CD1c-positive myeloid dendritic cell (primary cell): ENCODE results near the gene TMCC3.
"Not testable (repeated sequence)": the region's sequence is repeated elsewhere in the genome, so short reads cannot be mapped to it uniquely, and the experiment has no call there.

ENCODE experiments used
- DNase-seq: peaks from one replicate; pipeline ENCODE4 v3.0.0-alpha.2; 2016; ENCODE audit errors: extremely low spot score

TMCC3 gene

DNA sequence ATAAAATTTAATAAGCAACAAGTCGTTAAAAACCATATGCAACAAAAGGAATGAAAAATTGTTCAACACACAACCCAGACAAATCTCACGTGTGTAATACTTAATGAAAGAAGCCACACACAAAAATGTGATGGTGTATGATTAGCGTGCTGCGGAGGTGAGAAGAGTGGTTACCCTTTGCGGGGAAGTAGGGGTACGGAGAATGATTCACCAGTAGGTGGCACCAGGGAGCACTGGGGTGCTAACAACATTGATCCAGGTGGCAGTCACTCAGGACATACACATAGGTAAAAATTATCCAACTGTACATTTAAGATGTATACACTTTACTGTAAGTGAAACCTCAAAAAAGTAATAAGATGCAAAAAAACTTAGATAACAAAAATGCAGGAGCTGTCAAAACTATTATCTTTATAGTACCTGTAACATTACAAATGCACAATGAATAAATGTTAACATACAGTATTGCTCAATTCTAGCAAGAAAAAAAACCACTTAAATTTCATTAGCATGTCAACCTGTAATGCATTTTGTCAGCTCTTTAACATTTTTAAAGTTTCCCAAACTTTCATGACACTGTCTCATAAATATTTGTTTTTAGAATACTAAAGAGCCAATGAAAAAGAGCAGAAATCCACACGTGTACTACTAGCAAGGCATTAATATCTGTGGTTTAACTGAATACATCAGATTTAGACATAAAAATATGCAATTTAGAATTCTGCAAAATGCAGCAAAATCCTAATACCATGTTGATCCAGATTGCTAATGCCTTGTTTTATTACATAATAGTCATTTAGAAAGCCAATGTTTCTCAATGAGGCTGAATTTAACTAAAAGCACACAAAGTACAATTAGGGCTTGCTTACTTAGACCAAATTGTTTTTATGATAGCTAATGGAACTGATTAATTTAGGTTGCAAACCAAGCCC is 46.7 kb downstream of the TMCC3 start:
- peak; percentile 51 for DNase-seq

DNA sequence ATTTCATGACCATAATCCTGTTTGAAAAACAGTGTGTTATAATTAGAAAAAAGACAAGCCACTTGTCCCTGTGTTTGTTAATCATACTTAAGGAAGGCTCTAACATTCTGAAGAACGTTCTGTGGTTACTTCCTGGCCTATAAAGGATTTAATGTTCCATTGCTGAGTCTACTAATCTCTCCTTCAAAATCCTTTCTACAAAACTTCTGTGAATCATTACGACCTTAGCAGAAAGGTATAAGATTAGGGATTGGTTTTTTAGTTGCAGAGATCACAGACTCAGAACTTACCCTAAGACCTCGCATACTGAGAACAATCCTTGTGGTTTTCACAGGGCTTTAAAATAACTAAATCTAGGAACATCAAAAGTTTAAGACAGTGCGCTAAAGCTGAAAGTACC is 48.3 kb downstream of the TMCC3 start:
- no peak for DNase-seq

DNA sequence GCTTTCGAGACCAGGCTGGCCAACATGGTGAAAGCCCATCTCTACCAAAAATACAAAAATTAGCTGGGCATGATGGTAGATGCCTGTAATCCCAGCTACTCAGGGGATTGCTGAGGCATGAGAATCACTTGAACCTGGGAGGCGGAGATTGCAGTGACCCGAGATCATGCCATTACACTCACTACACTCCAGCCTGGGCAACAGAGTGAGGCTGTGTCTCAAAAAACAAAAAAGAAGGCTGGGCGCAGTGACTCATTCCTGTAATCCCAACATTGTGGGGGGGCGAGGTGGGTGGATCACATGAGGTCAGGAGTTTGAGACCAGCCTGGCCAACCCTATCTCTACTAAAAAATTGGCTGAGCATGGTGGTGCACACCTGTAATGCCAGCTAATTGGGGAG is 49.0 kb downstream of the TMCC3 start:
- not testable (repeated sequence) for DNase-seq

DNA sequence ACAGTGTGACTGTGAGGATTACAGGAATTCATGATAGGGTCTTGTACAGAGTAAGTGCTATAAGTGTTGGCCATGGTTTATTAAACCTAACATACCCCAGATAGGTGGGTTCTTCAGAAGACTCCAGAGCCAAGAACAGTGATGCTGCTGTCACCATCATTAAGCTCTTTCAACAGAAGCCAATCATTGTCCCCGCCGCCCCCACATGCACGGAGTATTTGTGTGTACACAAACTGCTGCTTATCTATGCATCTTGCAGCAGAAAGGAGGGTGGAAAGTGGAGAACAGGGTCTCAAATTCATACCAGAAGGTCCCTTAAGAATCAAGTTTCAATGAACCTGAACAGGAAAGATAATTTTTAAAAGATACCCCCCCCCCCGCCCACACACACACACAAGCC is 51.2 kb downstream of the TMCC3 start:
- no peak for DNase-seq

DNA sequence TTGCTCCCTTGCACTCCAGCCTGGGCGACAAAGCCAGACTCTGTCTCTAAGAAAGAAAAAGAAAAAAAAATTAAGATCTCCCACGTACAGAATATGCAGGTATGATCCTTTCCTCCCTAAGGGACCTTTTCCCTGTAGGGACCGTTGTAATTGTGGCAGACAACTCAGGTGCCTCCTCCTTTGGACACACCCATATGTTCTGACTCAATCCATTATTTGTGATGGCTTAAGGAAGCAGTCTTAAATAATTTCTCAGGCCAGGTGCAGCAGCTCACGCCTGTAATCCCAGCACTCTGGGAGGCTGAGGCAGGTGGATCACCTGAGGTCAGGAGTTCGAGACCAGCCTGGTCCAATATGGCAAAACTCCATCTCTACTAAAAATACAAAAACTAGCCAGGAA is 53.1 kb downstream of the TMCC3 start:
- DNase-seq = no peak

DNA sequence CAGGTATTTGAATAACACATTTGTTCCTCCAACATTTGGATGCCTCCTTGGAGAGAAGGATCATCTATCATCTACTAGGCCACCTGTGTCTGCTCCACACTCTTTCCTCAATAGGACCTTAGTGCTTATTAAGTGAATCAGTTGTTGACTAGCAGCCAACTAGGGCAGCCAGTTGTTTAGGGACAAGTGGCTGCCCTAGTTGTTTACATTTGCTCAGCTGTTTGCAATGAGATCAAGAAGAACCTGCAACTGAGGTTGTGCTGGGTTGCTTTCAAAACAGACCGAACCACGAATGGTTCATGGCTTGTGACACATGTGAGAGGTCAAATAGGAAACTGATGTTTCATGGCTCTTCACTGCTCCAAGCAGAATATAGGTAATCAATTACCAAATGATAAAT is 53.8 kb downstream of the TMCC3 start:
- DNase-seq = no peak

DNA sequence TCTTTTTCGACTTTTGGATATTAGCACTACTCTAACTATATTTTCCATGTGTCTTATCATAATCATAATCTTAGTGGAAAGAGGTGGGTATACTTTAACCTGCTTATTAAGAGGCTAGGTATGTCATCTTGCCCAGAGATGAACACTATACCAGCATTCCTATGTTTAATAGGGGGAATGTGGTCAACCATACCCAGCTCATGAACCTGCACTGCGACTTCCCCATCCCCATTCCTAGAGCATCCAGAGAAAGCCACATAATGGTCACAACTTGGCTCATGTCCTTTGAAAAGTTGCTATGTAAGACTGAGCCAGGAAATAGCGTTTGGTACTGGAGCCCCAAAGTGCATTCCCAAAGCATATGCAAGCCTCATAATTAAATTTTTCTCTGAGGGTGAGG is 55.2 kb downstream of the TMCC3 start:
- no peak for DNase-seq

DNA sequence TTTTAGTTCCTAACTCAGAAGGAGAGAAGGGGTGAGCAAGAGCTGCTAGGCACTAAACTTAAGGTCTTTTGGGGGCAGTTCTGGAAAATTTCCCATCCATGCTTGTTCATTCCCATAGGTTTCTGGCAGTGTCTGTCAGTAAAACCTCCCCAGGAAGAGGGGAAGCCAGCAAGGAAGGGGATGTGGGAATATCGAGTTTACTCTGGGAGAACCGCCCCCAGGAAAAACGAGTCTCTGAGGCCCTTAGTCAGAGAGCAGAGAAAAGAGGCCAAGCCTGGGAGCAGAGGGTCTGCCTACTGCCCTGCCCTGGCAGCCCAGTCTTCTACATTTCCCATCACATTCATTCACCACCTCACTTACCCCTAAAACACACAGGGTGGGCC is 55.9 kb downstream of the TMCC3 start:
- no peak for DNase-seq

DNA sequence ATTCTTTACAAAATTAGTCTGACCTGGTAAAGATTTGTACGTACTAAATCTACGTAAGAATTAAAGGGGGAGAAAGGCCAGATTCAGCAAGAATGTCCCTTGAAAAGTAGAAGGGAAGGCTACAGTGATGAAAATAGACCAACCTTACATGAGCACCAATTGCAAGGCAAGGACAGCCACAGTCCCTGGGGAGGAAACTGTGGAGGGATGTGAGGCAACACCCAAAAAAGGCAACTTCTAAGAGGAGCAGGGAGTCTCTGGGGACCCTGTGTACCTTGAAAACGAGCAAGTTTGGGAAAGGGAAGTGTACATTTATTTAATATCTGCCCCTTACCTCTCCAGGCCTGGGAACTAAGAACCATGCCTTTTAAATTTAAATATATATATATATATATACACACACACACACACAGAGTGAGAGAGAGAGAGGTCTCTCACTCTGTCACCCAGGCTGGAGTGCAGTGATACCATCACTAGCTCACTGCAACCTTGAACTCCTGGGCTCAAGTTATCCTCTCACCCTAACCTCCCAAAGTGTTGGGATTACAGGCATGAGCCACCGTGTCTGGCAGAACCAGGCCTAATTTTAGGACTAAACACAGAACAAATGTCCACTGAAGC is 56.4 kb downstream of the TMCC3 start:
- DNase-seq = no peak

DNA sequence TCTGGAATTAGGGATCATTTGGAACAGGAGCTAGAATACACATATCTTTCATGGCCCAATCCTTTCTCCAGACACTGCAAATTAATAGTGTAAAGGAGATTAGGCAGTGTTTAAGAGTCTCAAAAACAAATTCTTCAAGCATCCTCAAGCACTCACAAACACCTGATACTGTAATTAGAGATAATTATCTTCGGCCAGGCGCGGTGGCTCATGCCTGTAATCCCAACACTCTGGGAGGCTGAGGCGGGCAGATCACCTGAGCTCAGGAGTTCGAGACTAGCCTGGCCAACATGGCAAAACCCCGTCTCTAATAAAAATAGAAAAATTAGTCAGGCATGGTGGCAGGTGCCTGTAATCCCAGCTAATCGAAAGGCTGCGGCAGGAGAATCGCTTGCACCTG is 57.6 kb downstream of the TMCC3 start:
- not testable (repeated sequence) for DNase-seq

DNA sequence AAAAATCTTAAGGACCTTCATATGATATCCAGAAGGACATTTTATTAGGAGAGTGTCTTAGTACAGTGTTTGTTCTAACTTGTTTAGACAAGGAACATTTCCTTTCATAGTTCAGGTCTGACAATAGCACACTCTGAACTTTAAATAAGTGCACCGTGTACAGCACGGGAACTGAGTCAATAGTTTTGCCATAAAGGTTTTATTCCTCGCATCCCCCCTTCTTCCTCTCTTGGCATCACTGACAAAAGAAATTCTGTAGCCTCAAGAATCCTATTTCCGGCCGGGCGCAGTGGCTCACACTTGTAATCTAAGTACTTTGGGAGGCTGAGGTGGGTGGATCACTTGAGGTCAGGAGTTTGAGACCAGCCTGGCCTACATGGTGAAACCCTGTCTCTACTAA is 58.3 kb downstream of the TMCC3 start:
- no peak for DNase-seq

DNA sequence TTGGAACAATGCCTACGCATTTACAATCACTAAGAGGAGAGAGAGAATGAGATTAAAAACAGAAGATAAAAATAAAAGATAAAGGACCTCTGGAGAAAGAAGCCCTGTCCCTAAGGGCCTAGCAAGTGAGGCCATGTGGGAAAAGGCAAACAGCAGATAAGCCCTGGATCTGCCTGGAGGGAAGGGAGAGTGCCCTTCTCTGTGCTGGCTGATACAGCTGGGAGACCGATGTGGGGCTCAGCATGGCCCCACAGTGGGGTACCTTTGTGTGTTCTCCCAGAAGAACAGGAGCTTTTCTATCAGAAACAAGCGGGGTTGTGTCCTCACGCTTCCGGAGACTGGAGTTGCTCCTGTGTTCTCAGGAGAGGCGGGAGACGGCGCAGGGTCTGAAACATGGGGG is 59.9 kb downstream of the TMCC3 start:
- no peak for DNase-seq

DNA sequence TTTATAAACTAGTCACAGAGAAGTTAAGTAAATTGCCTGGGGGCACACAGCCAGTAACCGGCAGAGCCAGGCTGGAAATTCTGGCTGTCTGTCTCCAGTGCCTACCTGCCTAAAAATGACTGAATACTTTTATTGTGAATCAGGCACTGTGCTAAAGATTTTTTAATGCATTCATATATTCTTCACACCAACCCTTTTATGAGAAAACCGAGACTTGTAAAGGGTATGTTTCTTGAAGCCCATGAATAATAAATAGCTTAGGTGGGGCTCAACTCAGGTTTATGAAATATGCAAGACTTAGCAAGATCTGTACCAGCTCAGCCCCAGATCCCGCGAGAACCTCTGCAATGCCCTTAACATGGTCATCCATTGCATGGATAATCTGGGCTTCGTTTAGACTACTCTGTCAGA is 60.8 kb downstream of the TMCC3 start:
- no peak for DNase-seq

DNA sequence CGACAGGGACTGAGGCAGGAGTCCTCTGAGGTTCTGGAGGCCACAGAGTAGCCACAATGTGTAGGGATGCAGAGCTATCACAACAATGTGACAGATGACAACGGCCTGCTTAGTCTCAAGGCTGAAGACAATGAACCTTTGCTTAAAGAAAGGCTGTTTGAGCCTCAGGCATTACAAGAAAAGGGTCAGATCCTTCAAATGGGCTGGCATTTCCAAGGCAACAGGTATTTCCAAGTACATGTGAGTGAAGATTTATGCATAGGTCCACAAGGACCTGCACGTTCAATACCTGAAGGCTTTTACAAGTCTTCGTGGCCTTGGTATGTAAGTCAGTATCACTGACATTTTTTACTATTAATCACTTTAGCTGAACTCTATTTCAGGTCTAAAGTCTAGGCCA is 62.0 kb downstream of the TMCC3 start:
- no peak for DNase-seq

DNA sequence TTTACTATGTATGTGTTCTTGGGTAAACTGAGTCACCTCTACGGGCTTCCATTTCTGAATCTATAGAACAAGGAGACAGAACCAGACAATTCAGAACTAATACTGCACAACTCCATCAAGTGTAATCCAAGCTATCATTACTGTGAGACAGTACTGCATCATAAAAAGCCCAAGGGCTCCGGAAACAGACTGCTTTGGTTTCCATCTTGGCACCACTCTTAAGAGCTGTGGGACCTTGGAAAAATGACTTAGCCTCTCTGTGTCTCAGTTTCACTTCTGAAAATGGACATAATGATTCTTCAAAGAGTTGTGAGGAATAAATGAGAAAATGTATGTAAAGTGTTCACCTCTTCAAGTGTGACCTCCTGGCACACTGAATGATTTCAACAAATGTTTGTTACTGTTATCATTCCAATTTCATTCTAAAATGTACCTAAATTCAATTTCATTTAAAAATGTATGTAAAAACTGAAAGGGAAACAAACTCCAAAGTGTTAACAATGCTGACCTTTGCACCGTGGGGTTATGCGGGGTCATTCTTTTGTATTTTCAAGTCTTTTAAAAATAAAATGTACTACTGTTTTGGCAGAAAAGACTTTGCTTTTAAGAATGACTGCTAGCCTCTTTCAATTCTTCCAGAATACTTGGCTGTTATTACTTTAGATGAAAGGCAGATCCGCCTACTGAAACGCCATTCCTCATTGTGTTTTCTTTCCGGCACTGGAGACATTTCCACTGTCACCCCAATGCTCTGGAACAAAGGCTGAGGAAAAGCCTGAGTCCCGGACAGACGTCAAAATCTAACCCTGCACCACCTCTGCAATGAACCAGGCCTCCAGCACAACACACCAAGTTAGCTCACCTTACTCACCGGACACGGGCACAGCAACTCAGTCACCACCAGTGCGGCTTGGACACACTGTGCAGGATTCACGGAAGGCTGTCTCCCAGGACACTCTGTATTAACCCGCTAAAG is 62.8 kb downstream of the TMCC3 start:
- no peak for DNase-seq

DNA sequence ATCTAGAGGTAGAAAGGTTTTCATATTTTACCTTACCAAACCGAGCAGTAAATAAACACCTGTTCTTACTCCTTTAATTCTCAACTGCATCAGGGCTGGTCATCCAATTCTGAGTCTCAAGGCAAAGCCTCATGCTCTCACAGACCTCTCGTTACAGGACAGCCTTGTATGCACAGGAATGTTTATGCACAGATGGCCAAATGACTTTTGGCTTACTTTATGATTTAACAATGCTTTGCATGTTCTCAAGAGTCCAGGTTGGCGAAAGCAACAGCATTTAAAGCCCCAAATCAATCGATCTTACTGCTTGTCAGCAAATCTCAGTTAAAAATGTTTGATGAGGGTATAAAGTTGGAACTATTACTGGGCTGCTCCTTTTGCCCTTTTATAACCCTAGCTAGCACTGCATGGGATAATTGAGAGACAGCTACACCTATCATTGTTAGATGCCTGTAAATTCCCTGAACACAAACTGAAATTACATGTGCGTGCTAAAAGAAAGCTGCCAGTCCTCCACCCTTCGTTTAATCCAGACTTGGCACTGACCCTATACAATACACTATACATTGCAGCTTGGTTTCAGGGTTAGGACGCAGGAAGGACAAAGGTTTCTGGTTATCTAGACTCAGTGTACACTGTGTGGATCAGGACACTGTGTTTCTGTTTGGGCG is 63.6 kb downstream of the TMCC3 start:
- no peak for DNase-seq

DNA sequence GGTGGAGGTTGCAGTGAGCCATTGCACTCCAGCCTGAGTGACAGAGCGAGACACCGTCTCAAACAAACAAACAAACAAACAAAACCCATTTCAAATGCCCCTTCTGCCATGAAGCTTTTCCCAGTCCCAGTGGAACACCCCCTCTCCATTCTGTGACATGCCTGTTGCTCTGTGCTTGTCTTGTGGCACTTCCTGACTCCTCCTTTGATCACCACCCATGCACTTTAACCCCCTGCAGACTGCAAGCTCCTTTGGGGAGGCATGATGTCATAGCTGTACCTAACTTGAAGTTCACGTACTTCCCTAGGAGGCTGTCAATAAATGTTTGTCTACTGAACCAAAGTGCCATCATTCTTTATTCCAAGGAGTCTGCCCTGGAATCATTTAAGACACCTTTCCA is 64.7 kb downstream of the TMCC3 start:
- DNase-seq = no peak

DNA sequence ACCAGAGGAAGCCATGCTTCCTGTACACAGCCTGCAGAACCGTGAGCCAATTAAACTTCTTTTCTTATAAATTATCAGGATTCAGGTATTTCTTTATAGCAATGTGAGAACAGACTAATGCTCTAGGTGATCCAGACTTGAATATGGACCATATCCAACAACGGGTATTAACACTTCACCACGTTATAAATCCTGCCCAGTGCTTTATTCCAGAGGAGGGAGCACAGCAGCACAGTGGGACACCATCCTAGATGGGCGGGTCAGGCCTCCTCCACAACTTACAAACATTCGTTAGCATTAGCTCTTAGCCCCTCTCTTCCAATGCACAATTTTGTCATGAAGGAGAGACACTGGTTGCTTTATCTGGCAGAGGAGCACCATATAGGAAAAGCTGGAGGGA is 66.0 kb downstream of the TMCC3 start:
- DNase-seq = no peak

DNA sequence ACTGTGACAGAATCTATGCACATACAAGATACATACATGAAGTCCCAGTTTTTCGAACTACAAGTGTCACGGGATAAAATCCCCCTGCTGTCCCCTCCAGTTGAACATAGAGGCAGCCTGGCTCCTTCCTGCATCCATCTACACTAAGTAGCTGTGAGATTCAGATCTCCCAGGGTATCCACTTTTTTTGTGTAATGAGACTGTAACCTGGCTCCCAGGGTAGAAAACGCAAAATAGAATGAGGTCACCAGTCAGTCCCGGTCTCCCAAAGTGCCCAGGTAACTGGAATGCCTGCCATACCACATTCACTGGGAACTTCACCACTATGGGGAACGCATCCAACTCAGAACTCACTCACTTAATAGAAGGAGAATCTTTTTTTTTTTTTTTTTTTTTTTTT is 67.8 kb downstream of the TMCC3 start:
- no peak for DNase-seq

DNA sequence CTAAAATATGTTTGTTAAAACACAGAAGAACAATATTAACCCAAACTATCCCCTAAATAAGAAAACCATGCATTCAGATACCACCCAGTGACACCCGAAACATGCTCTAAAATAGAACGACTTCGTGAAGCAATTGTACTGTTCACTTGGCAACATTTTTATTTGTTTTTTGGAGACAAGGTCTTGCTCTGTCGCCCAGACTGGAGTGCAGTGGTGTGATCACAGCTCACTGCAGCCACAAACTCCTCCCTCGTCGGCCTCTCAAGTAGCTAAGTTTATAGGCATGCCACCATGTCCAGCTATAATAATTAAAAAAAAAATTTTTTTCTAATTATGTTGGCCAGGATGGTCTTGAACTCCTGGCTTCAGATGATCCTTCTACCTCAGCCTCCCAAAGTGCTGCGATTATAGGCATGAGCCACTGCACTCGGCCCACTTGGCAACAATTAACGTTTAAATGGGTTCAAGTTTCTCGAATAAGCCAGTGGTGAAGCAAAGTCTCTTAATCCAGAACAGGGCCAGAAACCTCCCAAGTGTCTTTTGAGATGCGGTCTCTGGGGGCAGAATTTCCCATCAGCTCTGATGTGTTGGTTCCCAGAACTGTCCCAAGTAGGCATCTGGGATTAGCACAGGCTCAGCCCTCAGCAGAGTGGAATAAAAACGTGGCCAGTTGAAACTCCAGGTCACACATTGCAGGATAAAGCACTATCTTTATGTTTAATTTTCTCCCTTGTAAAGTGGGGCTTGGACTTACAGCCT is 74.5 kb downstream of the TMCC3 start:
- DNase-seq = no peak

DNA sequence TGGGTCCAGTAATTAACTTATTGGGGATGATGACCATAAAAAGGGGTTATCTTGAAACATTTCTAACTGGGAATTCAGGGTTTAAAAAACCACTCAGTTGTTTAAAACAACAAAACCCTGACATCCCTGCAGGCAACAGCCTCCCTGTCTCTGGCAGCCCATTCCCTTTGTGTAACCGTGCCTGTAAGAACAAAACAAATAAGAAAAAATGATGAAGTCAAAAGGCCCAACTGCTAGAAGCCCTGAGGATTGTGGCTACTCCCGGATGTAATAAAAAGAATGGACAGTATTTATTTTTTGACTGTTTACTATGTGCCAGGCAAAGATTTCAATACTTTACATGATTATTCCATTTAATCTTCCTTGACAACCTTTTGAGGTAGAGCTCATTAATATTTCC is 75.3 kb downstream of the TMCC3 start:
- DNase-seq = no peak
